Heart right ventricle (tissue), 16 donors: ENCODE data around the gene CAMKV. TPM values are rescaled to one million over a fixed set of nuclear protein-coding genes. Genes with fewer than 3 reads are reported as not detected.

Source experiments
- ATAC-seq, 8 donors: fragments of 200-7000 bp; cut with Tn5 transposase; one replicate each; pipeline ENCODE4 v1.9.1; 2020; ENCODE audit warnings: mild to moderate bottlenecking in 8 of 8, moderate library complexity in 8 of 8, moderate number of reproducible peaks in 1 of 8
- DNase-seq, 2 donors: peaks; one replicate each; pipeline ENCODE4 v3.0.0-alpha.2; 2020
- H3K27ac ChIP-seq, 10 donors: fragments of 200-600 bp; sonication (generic) in 2 of 10; one replicate each; pipeline versions ENCODE4 v1.5.0 to v1.8.0; 2020 to 2022; ENCODE audit warnings: mild to moderate bottlenecking in 3 of 10
- H3K27me3 ChIP-seq, 7 donors: fragments of 200-600 bp; one replicate each; pipeline ENCODE4 v1.8.0; 2021 to 2022; ENCODE audit warnings: mild to moderate bottlenecking in 2 of 7
- H3K36me3 ChIP-seq, 9 donors: fragments of 200-600 bp; sonication (generic) in 1 of 9; one replicate each; pipeline versions ENCODE4 v1.5.0 to v1.8.0; 2020 to 2022; ENCODE audit warnings: mild to moderate bottlenecking in 2 of 9
- H3K4me1 ChIP-seq, 9 donors: fragments of 200-600 bp; sonication (generic) in 1 of 9; one replicate each; pipeline versions ENCODE4 v1.5.0 to v1.8.0; 2020 to 2022; ENCODE audit warnings: mild to moderate bottlenecking in 4 of 9
- H3K4me3 ChIP-seq, 10 donors: fragments of 200-600 bp; sonication (generic) in 2 of 10; one replicate each; pipeline versions ENCODE4 v1.5.0 to v1.8.0; 2020 to 2022; ENCODE audit warnings: mild to moderate bottlenecking in 7 of 10, moderate library complexity in 2 of 10
- H3K9me3 ChIP-seq, 11 donors: fragments of 200-600 bp in 10 of 11; sonication (generic) in 2 of 11; one replicate each; pipeline versions ENCODE4 v1.5.0 to v1.8.0; 2013 to 2022; ENCODE audit warnings: mild to moderate bottlenecking in 2 of 11, control low read depth in 1 of 11, moderate library complexity in 1 of 11
- WGBS, 2 donors: extraction: QIAGEN DNeasy Blood & Tissue Kit; methylation state at CpG; one replicate each; pipeline ENCODE4 v1.1.7; 2013; ENCODE audit warnings: inconsistent platforms in 1 of 2; 5-methylcytosine and 5-hydroxymethylcytosine counted together
- intact Hi-C, 10 donors: fragments of 100-400 bp; cut with DNase I; formaldehyde crosslinking; loops; one replicate each; pipeline versions ENCODE4 v1.11.1 to v1.14.2; 2022
- polyA plus RNA-seq, 2 donors: library from polyadenylated mRNA; stranded (reverse); fragments of 200-250 nt; gene quantifications; one replicate each; pipeline ENCODE4 v1.2.3, GENCODE V29; 2013
- total RNA-seq, 10 donors: library from RNA; stranded (reverse); fragmentation: NEBNext Ultra II Directional in 3 of 10; extraction: Animal tissue kit (Norgen Biotek cat#: 25700) in 3 of 10; gene quantifications; one replicate each; pipeline versions ENCODE4 v1.2.1 to v1.2.4, GENCODE V29; 2021 to 2023
- TF ChIP-seq, protein P1 (sequence below), 9 donors: fragments of 200-600 bp; sonication (generic) in 2 of 9; IDR thresholded peaks; one replicate each; pipeline versions ENCODE4 v1.5.0 to v1.8.0; 2021 to 2022; ENCODE audit warnings: antibody characterized with exemption in 9 of 9, mild to moderate bottlenecking in 5 of 9, moderate library complexity in 1 of 9
- donor health status: Arrhythmogenic right ventricular cardiomyopathy.
- donor health status: ischemic (EF 13 %, LVEDD 7.1; RV severe dilation, severe dysfunction).
- donor health status: healthy with polysubstance abuse.
- donor health status: DM: no; HTN: yes; CAD: no.
- donor health status: DM: no; HTN: no; CAD: no.
- donor health status: ischemic (EF 25% LVEDD 6.9; RV normal size, moderate dysfunction).
- donor health status: ischemic (EF 25% LVEDD 5.7; RV mildly dilated, moderate dysfunction).
- donor health status: healthy.
- donor health status: DM: yes; HTN: yes; CAD: no.
- donor health status: Ischemic cardiomyopathy.
- donor health status: ischemic (EF 35%, LVEDD 5.7; RV mildly dilated, moderate dysfunction).
- donor health status: nonischemic (EF 11% LVEDD 7.7; RV severe dilation, severe dysfunction).
- donor health status: DM: yes; HTN: yes; CAD: no.
- donor health status: PGD.
- donor health status: ischemic (EF 29% LVEDD 5.4; RV normal size, mild dysfunction).
- donor health status: nonischemic (EF 23%, LVEDD 6.1; RV moderate dilation, normal function).

Gene CAMKV
- total and polyA plus RNA-seq, 12 donors, result not detected

DNA sequence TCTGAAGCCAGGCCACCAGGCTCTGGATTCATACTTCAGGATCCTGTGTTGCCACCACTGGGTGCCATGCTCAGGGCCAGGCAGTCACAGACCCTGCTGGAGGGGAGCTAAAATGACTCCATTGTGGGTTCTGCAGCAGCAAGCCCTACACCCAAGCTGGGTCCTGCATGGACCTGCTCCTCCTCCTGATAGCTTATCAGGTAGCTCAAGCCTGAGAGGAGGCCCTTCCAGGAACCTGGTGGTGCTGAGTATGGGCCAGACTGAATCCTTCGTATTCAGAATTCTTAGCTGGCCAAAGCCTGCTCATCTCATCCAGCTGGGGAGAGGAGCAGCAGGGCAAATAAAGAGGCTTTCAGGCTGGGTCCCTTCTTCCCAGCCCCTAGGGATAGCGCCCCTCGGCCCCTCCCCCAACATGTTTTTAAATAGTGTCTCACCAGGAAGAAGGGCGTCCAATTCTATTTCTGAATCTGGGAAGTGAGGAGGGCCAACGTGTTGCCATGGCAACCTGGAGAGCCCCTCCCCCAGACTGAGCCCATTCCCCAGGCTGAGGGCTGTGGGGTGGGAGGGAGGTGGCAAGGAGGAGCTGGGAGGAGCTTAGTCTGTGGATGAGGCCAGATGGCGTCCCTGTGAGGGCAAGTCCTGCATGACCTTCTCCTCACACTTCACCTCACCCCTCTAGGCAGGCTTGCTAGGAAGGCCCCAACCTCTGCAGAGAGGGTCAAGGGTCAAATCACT lies 11.0 kb upstream of the CAMKV start:
- ATAC-seq, result peak in 1 of 8 donors; percentile 35
- Histone ChIP-seq H3K27me3 (no peaks in the 10 kb centered on the region), H3K9me3 (no peaks in the 10 kb centered on the region), H3K4me1 (peaks cover 10 to 34% (median 24%) of the 10 kb centered on the region in 9 donors), H3K27ac (peak overlapping the region in 6 of 10 donors; percentile 54 to 87 (median 76)), H3K4me3 (no peak overlapping the region), H3K36me3 (no peaks in the 10 kb centered on the region)
- whole genome bisulfite sequencing, 2 donors, result 34 to 38% methylated on average over 6 of the region's 6 CpGs
- intact Hi-C loops, result no loop called here
- TF ChIP-seq, protein P1, sequence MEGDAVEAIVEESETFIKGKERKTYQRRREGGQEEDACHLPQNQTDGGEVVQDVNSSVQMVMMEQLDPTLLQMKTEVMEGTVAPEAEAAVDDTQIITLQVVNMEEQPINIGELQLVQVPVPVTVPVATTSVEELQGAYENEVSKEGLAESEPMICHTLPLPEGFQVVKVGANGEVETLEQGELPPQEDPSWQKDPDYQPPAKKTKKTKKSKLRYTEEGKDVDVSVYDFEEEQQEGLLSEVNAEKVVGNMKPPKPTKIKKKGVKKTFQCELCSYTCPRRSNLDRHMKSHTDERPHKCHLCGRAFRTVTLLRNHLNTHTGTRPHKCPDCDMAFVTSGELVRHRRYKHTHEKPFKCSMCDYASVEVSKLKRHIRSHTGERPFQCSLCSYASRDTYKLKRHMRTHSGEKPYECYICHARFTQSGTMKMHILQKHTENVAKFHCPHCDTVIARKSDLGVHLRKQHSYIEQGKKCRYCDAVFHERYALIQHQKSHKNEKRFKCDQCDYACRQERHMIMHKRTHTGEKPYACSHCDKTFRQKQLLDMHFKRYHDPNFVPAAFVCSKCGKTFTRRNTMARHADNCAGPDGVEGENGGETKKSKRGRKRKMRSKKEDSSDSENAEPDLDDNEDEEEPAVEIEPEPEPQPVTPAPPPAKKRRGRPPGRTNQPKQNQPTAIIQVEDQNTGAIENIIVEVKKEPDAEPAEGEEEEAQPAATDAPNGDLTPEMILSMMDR (IDR thresholded peaks at IDR 0.05), result no peak
- no peak for DNase-seq

DNA sequence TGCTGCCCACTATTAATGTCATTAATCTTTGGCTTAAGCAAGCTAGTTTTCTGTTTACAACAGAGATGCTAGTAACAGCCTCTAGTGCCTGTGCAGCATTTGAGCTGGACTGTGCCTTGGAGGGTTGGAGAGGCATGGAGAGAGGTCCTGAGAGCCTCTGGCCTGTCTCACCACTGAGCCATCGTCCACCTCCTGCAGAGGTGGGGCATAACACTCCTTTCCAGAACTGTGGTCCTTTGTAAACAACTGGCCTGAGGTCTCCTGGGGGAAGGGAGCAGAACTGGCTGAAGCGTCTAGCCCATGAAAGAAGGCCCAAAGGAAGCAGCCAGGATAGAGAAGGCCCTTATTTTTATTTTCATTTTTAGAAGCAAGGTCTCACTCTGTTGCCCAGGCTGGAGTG lies 10.0 kb upstream of the CAMKV start:
- H3K36me3 ChIP-seq, result no peaks in the 10 kb centered on the region
- H3K9me3 ChIP-seq, result no peaks in the 10 kb centered on the region
- H3K4me3 ChIP-seq, result no peak overlapping the region
- TF ChIP-seq, protein P1 (IDR thresholded peaks at IDR 0.05), result no peak
- no peak for ATAC-seq
- intact Hi-C loops, result no loop called here
- H3K27me3 ChIP-seq, result no peaks in the 10 kb centered on the region
- no peak for DNase-seq
- peaks cover 10 to 34% (median 24%) of the 10 kb centered on the region in 9 donors for H3K4me1 ChIP-seq
- no peak overlapping the region for H3K27ac ChIP-seq
- WGBS, 2 donors, result 42 to 47% methylated on average over 2 of the region's 2 CpGs

DNA sequence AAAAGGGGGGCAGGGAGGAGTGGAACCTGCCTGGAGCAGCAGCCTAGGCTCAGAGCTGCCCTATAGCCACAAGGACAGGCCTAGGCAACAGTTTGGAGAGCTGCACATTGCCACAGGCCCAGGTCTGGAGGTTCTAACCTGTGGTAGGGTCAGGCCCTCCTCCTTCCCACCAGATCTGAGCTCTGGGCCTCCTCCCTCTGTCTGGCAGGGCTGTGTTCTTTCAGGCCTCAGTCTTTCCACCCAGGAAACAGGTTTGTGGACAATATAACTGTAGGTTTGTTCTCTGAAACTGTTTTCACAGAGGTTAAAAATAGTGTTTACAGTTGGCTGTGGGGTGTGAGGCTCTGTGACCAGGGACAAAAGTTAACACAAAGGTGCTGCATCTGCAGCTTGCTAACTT lies 9.0 kb upstream of the CAMKV start:
- TF ChIP-seq, protein P1 (IDR thresholded peaks at IDR 0.05), result no peak
- DNase-seq (no peak), ATAC-seq (no peak)
- intact Hi-C loops, result no loop called here
- Histone ChIP-seq H3K4me1 (peaks cover 10 to 34% (median 24%) of the 10 kb centered on the region in 9 donors), H3K27ac (no peak overlapping the region), H3K9me3 (no peaks in the 10 kb centered on the region), H3K36me3 (no peaks in the 10 kb centered on the region), H3K4me3 (no peak overlapping the region), H3K27me3 (no peaks in the 10 kb centered on the region)

DNA sequence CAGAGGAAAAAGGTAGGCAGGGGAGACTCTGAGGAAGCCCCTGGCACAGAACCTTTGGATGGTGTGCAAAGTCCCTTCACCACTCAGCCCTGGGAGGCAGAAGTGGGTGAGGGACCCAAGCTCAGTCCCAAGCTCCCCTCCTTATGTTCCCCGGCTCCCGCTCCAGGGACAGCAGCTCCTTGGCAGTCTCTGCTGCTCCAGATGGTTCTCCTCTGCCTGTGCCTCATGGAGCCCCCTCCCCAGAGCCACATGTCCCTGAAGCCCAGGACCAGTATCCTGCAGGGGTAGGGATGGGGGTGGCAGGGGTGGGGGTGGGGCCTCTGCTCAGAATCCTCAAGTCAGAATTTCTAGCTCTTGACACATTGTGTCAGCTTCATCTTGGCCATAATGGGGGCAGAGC lies 8.0 kb upstream of the CAMKV start:
- DNase-seq, result no peak
- Histone ChIP-seq H3K4me1 (peaks cover 10 to 32% (median 24%) of the 10 kb centered on the region in 9 donors), H3K36me3 (no peaks in the 10 kb centered on the region), H3K9me3 (no peaks in the 10 kb centered on the region), H3K27me3 (no peaks in the 10 kb centered on the region), H3K27ac (no peak overlapping the region), H3K4me3 (no peak overlapping the region)
- intact Hi-C loops, result no loop called here
- 69 to 74% methylated on average over 2 of the region's 2 CpGs for WGBS, 2 donors
- TF ChIP-seq, protein P1 (IDR thresholded peaks at IDR 0.05), result no peak
- no peak for ATAC-seq
